Heart left ventricle (tissue), 13 donors: ENCODE data around the gene MYBPC2.

Experiments
- CTCF ChIP-seq, 12 donors: fragments of 200-600 bp; sonication (generic) in 4 of 12; IDR thresholded peaks; one replicate each; pipeline versions ENCODE4 v1.5.0 to v1.8.0; 2018 to 2022; ENCODE audit warnings: antibody characterized with exemption in 12 of 12, mild to moderate bottlenecking in 5 of 12
- POLR2A ChIP-seq, 2 donors: fragments of 450-650 bp; IDR thresholded peaks; one replicate each; pipeline ENCODE4 v1.6.1; 2017; ENCODE audit warnings: antibody characterized with exemption in 2 of 2, mild to moderate bottlenecking in 2 of 2, moderate library complexity in 2 of 2
- donor health status: ischemic (EF 13 %, LVEDD 7.1; RV severe dilation, severe dysfunction).
- donor health status: DM: no; HTN: yes; CAD: no.
- donor health status: DM: no; HTN: no; CAD: no.
- donor health status: ischemic (EF 25% LVEDD 6.9; RV normal size, moderate dysfunction).
- donor health status: ischemic (EF 25% LVEDD 5.7; RV mildly dilated, moderate dysfunction).
- donor health status: ischemic (EF 35%, LVEDD 5.7; RV mildly dilated, moderate dysfunction).
- donor health status: nonischemic (EF 11% LVEDD 7.7; RV severe dilation, severe dysfunction).
- donor health status: DM: yes; HTN: yes; CAD: no.
- donor health status: PGD.
- donor health status: ischemic (EF 29% LVEDD 5.4; RV normal size, mild dysfunction).
- donor health status: nonischemic (EF 23%, LVEDD 6.1; RV moderate dilation, normal function).

DNA sequence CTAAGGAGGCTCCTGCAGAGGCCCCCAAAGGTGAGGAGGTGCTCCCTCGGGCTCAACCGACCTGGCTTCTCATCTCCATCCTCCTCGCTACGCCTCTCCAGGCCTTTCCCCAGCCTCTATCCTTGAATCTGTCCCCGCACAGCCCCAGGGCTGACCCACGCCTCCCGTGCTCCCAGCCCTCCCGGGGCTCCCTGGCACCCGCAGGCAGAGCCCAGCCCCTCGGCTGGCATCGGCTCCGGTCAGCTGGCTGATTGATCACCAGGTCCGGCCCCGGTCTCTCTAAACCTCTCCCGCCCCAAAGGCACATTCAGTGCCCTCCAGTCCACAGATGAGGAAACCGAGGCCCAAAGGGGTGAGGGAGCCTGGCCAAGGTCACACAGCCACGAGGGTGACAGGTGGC lies 2.5 kb downstream of the MYBPC2 start:
- TF ChIP-seq POLR2A (IDR thresholded peaks at IDR 0.05) (no peak), CTCF (IDR thresholded peaks at IDR 0.05) (no peak)
